Parathyroid adenoma (tissue), 2 donors: ENCODE results near the gene SNX3.

Source experiments
- H2AFZ ChIP-seq: fragments of 300-600 bp; sonication (generic); one replicate; pipeline ENCODE4 v1.7.0; 2017; ENCODE audit warnings: antibody characterized with exemption, mild to moderate bottlenecking
- H3K27ac ChIP-seq: fragments of 300-600 bp; sonication (generic); one replicate; pipeline ENCODE4 v1.7.0; 2017
- H3K27me3 ChIP-seq: fragments of 300-600 bp; sonication (generic); one replicate; pipeline ENCODE4 v1.7.0; 2017; ENCODE audit warnings: low read length; ENCODE audit not compliant: control insufficient read depth, insufficient read depth
- H3K36me3 ChIP-seq: fragments of 300-600 bp; sonication (generic); one replicate; pipeline ENCODE4 v1.7.0; 2017; ENCODE audit warnings: low read length; ENCODE audit not compliant: control insufficient read depth, insufficient read depth
- H3K4me1 ChIP-seq: fragments of 300-600 bp; sonication (generic); one replicate; pipeline ENCODE4 v1.7.0; 2017; ENCODE audit warnings: control low read depth
- H3K4me2 ChIP-seq: fragments of 300-600 bp; sonication (generic); one replicate; pipeline ENCODE4 v1.7.0; 2017; ENCODE audit warnings: low read length
- H3K4me3 ChIP-seq: fragments of 300-600 bp; sonication (generic); one replicate; pipeline ENCODE4 v1.7.0; 2017; ENCODE audit warnings: low read depth, low read length
- H3K79me2 ChIP-seq: fragments of 300-600 bp; sonication (generic); one replicate; pipeline ENCODE4 v1.7.0; 2017; ENCODE audit warnings: control low read depth
- H3K9ac ChIP-seq: fragments of 300-600 bp; sonication (generic); one replicate; pipeline ENCODE4 v1.7.0; 2017; ENCODE audit warnings: mild to moderate bottlenecking
- H3K9me3 ChIP-seq: fragments of 300-600 bp; sonication (generic); one replicate; pipeline ENCODE4 v1.7.0; 2017; ENCODE audit warnings: low read length; ENCODE audit not compliant: control insufficient read depth
- CTCF ChIP-seq: fragments of 300-600 bp; sonication (generic); IDR thresholded peaks from one replicate; pipeline ENCODE4 v1.7.0; 2017; ENCODE audit warnings: antibody characterized with exemption, mild to moderate bottlenecking
- donor health status: primary hyperparathyroidism.

SNX3 gene

DNA sequence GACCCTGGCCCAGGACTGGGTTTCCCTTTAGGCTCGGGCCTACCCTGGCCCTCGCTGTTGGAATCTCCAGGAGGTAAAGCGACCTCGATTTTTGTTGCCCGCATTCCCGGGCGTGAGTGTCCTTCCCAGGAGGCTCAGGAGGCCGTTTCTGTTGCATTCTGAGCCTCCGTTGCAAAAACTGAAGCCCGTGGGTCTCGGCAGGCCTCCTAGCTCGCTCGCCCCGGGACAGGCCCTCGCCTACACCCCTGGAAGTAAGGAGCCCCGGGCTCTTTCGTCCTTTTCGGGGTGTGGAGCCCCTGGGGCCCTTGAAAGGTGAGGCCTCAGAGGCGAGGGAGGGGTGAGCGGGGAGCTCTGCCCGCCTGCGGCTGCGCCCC lies 92.8 kb downstream of the SNX3 start:
- peak overlapping the region; percentile 55 for H2AFZ ChIP-seq
- no peaks in the 10 kb centered on the region for H3K36me3 ChIP-seq
- H3K27me3 ChIP-seq, result peaks cover 38% of the 10 kb centered on the region
- H3K4me1 ChIP-seq, result no peaks in the 10 kb centered on the region
- H3K27ac ChIP-seq, result no peak overlapping the region
- H3K4me3 ChIP-seq, result peak overlapping the region; percentile 9
- no peaks in the 10 kb centered on the region for H3K79me2 ChIP-seq
- no peaks in the 10 kb centered on the region for H3K9me3 ChIP-seq
- TF ChIP-seq CTCF, result no peak
- no peak overlapping the region for H3K9ac ChIP-seq
- H3K4me2 ChIP-seq, result peak overlapping the region; percentile 72

DNA sequence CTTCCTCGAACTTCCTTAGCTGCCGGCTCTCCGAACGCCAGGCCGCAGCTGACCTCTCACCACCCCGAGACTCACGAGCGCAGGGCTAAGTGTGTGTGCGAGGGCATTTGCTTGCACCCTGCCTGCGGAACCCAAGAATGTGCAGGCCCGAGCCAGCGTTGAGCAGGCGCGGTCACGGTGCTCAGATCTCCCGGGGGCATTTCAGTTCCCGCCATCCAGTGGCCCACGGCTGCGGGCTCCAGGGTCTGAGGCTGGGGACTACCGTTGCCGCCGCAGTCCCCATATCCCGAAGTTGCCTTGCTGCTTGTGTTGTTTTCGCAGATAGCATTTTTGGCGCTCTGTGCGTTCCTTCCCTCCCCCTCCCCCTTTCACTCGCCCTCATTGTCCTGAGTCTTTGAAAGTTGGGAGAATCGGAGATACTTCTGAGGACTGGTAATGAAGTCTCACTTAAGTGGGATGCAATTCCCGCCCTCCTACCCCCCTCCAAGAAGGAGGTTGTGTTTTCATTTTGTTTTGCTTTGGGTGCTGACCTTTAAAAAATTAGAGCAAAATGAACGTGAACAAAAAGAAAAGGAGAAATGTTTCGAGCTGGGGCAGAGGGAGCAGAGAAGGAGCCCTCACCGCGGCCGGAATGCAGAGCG lies 93.3 kb downstream of the SNX3 start:
- H3K4me3 ChIP-seq, result no peak overlapping the region
- H3K27me3 ChIP-seq, result peaks cover 38% of the 10 kb centered on the region
- H3K79me2 ChIP-seq, result no peaks in the 10 kb centered on the region
- H2AFZ ChIP-seq, result peak overlapping the region; percentile 36
- no peak overlapping the region for H3K9ac ChIP-seq
- no peaks in the 10 kb centered on the region for H3K4me1 ChIP-seq
- H3K9me3 ChIP-seq, result no peaks in the 10 kb centered on the region
- no peak for TF ChIP-seq CTCF
- H3K36me3 ChIP-seq, result no peaks in the 10 kb centered on the region
- H3K4me2 ChIP-seq, result no peak overlapping the region
- H3K27ac ChIP-seq, result no peak overlapping the region

GRCh38 chr6:108166664-108167448 lies 94.0 kb downstream of the SNX3 start:
- no peaks in the 10 kb centered on the region for H3K9me3 ChIP-seq
- H2AFZ ChIP-seq, result peak overlapping the region; percentile 36
- H3K27ac ChIP-seq, result no peak overlapping the region
- H3K4me3 ChIP-seq, result no peak overlapping the region
- peaks cover 38% of the 10 kb centered on the region for H3K27me3 ChIP-seq
- TF ChIP-seq CTCF, result no peak
- H3K79me2 ChIP-seq, result no peaks in the 10 kb centered on the region
- H3K9ac ChIP-seq, result no peak overlapping the region
- H3K4me2 ChIP-seq, result peak overlapping the region; percentile 40
- no peaks in the 10 kb centered on the region for H3K36me3 ChIP-seq
- no peaks in the 10 kb centered on the region for H3K4me1 ChIP-seq

- Histone ChIP-seq H3K9ac (no peak within 1 kb of the TSS), H3K27ac (no peak within 1 kb of the TSS), H3K4me3 (no peak within 1 kb of the TSS)
Measured at GRCh38 chr6:108165714-108166663, 94.9 kb downstream of the SNX3 start, which contains the start of gene NR2E1. NR2E1 (plus strand) TSS chr6:108166022; CDS start chr6:108166766, 744 bp downstream.

More at GRCh38 chr6:108165714-108166663, 94.9 kb downstream of the SNX3 start, which contains the start of gene NR2E1:
- H3K4me1 ChIP-seq, result no peaks in the 10 kb centered on the region
- H3K36me3 ChIP-seq, result no peaks in the 10 kb centered on the region
- peaks cover 38% of the 10 kb centered on the region for H3K27me3 ChIP-seq
- TF ChIP-seq CTCF, result no peak
- peak within 1 kb of the TSS; percentile 14 for H2AFZ ChIP-seq
- H3K4me2 ChIP-seq, result peak within 1 kb of the TSS; percentile 40
- H3K79me2 ChIP-seq, result no peaks in the 10 kb centered on the region
- H3K9me3 ChIP-seq, result no peaks in the 10 kb centered on the region
